Measurements from ENCODE around the gene LTB. TPM values are rescaled to one million over a fixed set of nuclear protein-coding genes. Genes with fewer than 3 reads are reported as not detected.

LTB gene
- total RNA-seq, 1 donor from 2014 or later, result 155 TPM

Other genes with a start within 250 kb of the LTB start
- 3,667 and 3,668 TPM in 2 replicates for gene HLA-B, start 225.2 kb downstream of the LTB start, total RNA-seq
- 8.9 and 9.0 TPM in 2 replicates for gene MICA, start 178.8 kb downstream of the LTB start, total RNA-seq
- 17.2 and 17.6 TPM in 2 replicates for gene MICB, start 84.3 kb downstream of the LTB start, total RNA-seq
- not detected in 2 replicates for gene MCCD1, start 53.5 kb downstream of the LTB start, total RNA-seq
- 431 and 484 TPM in 2 replicates for gene DDX39B, start 40.4 kb downstream of the LTB start, total RNA-seq
- gene ATP6V1G2, start 35.8 kb downstream of the LTB start, total RNA-seq, result 1.9 and 3.2 TPM in 2 replicates
- 11.7 and 16.7 TPM in 2 replicates for gene NFKBIL1, start 34.8 kb downstream of the LTB start, total RNA-seq
- 60.4 and 66.0 TPM in 2 replicates for gene LTA, start 10.1 kb downstream of the LTB start, total RNA-seq
- 135 and 139 TPM in 2 replicates for gene TNF, start 6.9 kb downstream of the LTB start, total RNA-seq
- gene LST1, start 3.9 kb upstream of the LTB start, total RNA-seq, result 7.8 and 8.4 TPM in 2 replicates
- 10.0 and 11.2 TPM in 2 replicates for gene NCR3, start 10.6 kb upstream of the LTB start, total RNA-seq
- 1.4 and 2.0 TPM in 2 replicates for gene AIF1, start 32.8 kb upstream of the LTB start, total RNA-seq
- gene PRRC2A, start 38.3 kb upstream of the LTB start, total RNA-seq, result 246 and 283 TPM in 2 replicates
- gene BAG6, start 70.2 kb upstream of the LTB start, total RNA-seq, result 309 and 327 TPM in 2 replicates
- 2.2 and 2.4 TPM in 2 replicates for gene APOM, start 73.5 kb upstream of the LTB start, total RNA-seq
- 29.0 and 29.3 TPM in 2 replicates for gene C6orf47, start 78.4 kb upstream of the LTB start, total RNA-seq
- gene GPANK1, start 82.6 kb upstream of the LTB start, total RNA-seq, result 23.0 and 24.2 TPM in 2 replicates
- 190 and 191 TPM in 2 replicates for gene CSNK2B, start 83.7 kb upstream of the LTB start, total RNA-seq
- 23.2 and 33.1 TPM in 2 replicates for gene LY6G5B, start 87.6 kb upstream of the LTB start, total RNA-seq
- gene LY6G5C, start 98.6 kb upstream of the LTB start, total RNA-seq, result 0.29 and 0.73 TPM in 2 replicates
- 49.3 and 59.1 TPM in 2 replicates for gene ABHD16A, start 120.9 kb upstream of the LTB start, total RNA-seq
- gene LY6G6F, start 124.4 kb upstream of the LTB start, total RNA-seq, result not detected in 2 replicates
- gene LY6G6D, start 132.9 kb upstream of the LTB start, total RNA-seq, result not detected in 2 replicates
- not detected in 2 replicates for gene LY6G6C, start 139.3 kb upstream of the LTB start, total RNA-seq
- 0.12 TPM in 1 of 2 replicates, not detected in the other for gene MPIG6B, start 140.9 kb upstream of the LTB start, total RNA-seq
- gene DDAH2, start 146.9 kb upstream of the LTB start, total RNA-seq, result 30.7 and 32.5 TPM in 2 replicates
- gene CLIC1, start 154.1 kb upstream of the LTB start, total RNA-seq, result 374 and 397 TPM in 2 replicates
- 35.4 and 47.3 TPM in 2 replicates for gene MSH5, start 157.6 kb upstream of the LTB start, total RNA-seq
- gene SAPCD1, start 180.2 kb upstream of the LTB start, total RNA-seq, result 7.7 and 9.0 TPM in 2 replicates
- gene VWA7, start 194.9 kb upstream of the LTB start, total RNA-seq, result 1.6 and 2.9 TPM in 2 replicates
- gene VARS1, start 213.3 kb upstream of the LTB start, total RNA-seq, result 136 and 140 TPM in 2 replicates
- 61.8 and 68.6 TPM in 2 replicates for gene LSM2, start 224.5 kb upstream of the LTB start, total RNA-seq
- gene HSPA1L, start 232.9 kb upstream of the LTB start, total RNA-seq, result 1.2 and 2.1 TPM in 2 replicates
- gene HSPA1A, start 233.1 kb upstream of the LTB start, total RNA-seq, result 27.1 and 28.1 TPM in 2 replicates
- 23.7 and 30.4 TPM in 2 replicates for gene HSPA1B, start 245.3 kb upstream of the LTB start, total RNA-seq